Activated T-helper 1 cell treated with anti-CD3 and anti-CD28 coated beads, Interleukin-12 subunit alpha, Interleukin-12 subunit beta, Interleukin-2, Interleukin-4 antibody, amounts not matched to agents 30 ng/mL and 10 ng/mL and 1 ng/mL, durations not matched to agents 14 hours and 24 hours and 36 hours (primary cell): ENCODE results near the gene SHD. TPM values are rescaled to one million over a fixed set of nuclear protein-coding genes. Genes with fewer than 3 reads are reported as not detected.

Experiments
- DNase-seq: peaks from one replicate; pipeline ENCODE4 v3.0.0; 2021; ENCODE audit warnings: low spot score
- H3K27ac Mint-ChIP-seq: one replicate; pipeline ENCODE4 v1.8.0; 2021; ENCODE audit warnings: mild to moderate bottlenecking, mixed read lengths
- H3K27me3 Mint-ChIP-seq: one replicate; pipeline ENCODE4 v1.8.0; 2022; ENCODE audit warnings: mild to moderate bottlenecking, moderate library complexity, mixed read lengths; ENCODE audit not compliant: insufficient read depth
- H3K36me3 Mint-ChIP-seq: one replicate; pipeline ENCODE4 v1.8.0; 2021; ENCODE audit warnings: low read depth, mixed read lengths
- H3K4me1 Mint-ChIP-seq: one replicate; pipeline ENCODE4 v1.8.0; 2021; ENCODE audit warnings: low read depth, mixed read lengths
- H3K4me3 Mint-ChIP-seq: one replicate; pipeline ENCODE4 v1.8.0; 2021; ENCODE audit warnings: mild to moderate bottlenecking, moderate library complexity, mixed read lengths
- H3K9me3 Mint-ChIP-seq: one replicate; pipeline ENCODE4 v1.8.0; 2021; ENCODE audit warnings: mixed read lengths
- intact Hi-C: fragments of 100-400 bp; cut with micrococcal nuclease; formaldehyde crosslinking; loops from one replicate; pipeline ENCODE4 v1.15.1; 2024
- total RNA-seq: library from RNA; stranded (reverse); gene quantifications from 2 replicates; pipeline ENCODE4 v1.2.3, GENCODE V29; 2022

Gene SHD
- total RNA-seq, 1 donor from 2014 or later = not detected

GRCh38 chr19:4295972-4296771, 17.1 kb downstream of the SHD start:
- no peak for DNase-seq
- H3K4me3 Mint-ChIP-seq = no peak overlapping the region
- no peaks in the 10 kb centered on the region for H3K9me3 Mint-ChIP-seq
- H3K27me3 Mint-ChIP-seq = no peaks in the 10 kb centered on the region
- intact Hi-C loops = no loop called here
- no peaks in the 10 kb centered on the region for H3K36me3 Mint-ChIP-seq
- H3K4me1 Mint-ChIP-seq = peaks cover 18% of the 10 kb centered on the region
- no peak overlapping the region for H3K27ac Mint-ChIP-seq

- Mint-ChIP-seq H3K9me3 (no peaks in the 10 kb centered on the region), H3K36me3 (no peaks in the 10 kb centered on the region), H3K4me3 (no peak overlapping the region), H3K27ac (peak overlapping the region; percentile 73), H3K4me1 (peaks cover 36% of the 10 kb centered on the region), H3K27me3 (no peaks in the 10 kb centered on the region)
- intact Hi-C loops = no loop called here
- DNase-seq = peak; percentile 4
Measured at GRCh38 chr19:4297901-4298809, 19.1 kb downstream of the SHD start.

GRCh38 chr19:4298810-4299550, 19.9 kb downstream of the SHD start:
- Mint-ChIP-seq H3K27ac (peak overlapping the region; percentile 73), H3K4me3 (peak overlapping the region; percentile 46), H3K9me3 (no peaks in the 10 kb centered on the region), H3K4me1 (peaks cover 41% of the 10 kb centered on the region), H3K27me3 (no peaks in the 10 kb centered on the region), H3K36me3 (no peaks in the 10 kb centered on the region)
- no peak for DNase-seq
- intact Hi-C loops = no loop called here

GRCh38 chr19:4300589-4300988, 21.5 kb downstream of the SHD start:
- no peaks in the 10 kb centered on the region for H3K9me3 Mint-ChIP-seq
- peaks cover 45% of the 10 kb centered on the region for H3K4me1 Mint-ChIP-seq
- H3K27ac Mint-ChIP-seq = peak overlapping the region; percentile 41
- no peak for DNase-seq
- H3K36me3 Mint-ChIP-seq = no peaks in the 10 kb centered on the region
- intact Hi-C loops = loop anchor here (5.0 kb wide), 1 partner anchor 33 kb away; no protein-coding TSS in a partner anchor
- H3K27me3 Mint-ChIP-seq = no peaks in the 10 kb centered on the region
- peak overlapping the region; percentile 69 for H3K4me3 Mint-ChIP-seq

- H3K27me3 Mint-ChIP-seq = no peaks in the 10 kb centered on the region
- intact Hi-C loops = loop anchor here (5.0 kb wide), 1 partner anchor 34 kb away; no protein-coding TSS in a partner anchor
- H3K36me3 Mint-ChIP-seq = peaks cover 2% of the 10 kb centered on the region
- H3K4me3 Mint-ChIP-seq = peak overlapping the region; percentile 84
- no peak for DNase-seq
- no peaks in the 10 kb centered on the region for H3K9me3 Mint-ChIP-seq
- peak overlapping the region; percentile 86 for H3K27ac Mint-ChIP-seq
- peaks cover 45% of the 10 kb centered on the region for H3K4me1 Mint-ChIP-seq
Measured at GRCh38 chr19:4301590-4302242, 22.6 kb downstream of the SHD start.

GRCh38 chr19:4302243-4302640, 23.2 kb downstream of the SHD start, which contains the start of gene TMIGD2:
TMIGD2 (minus strand) TSS chr19:4302389; CDS start chr19:4302385, 4 bp downstream.
- no peak for DNase-seq
- Mint-ChIP-seq H3K27me3 (no peaks in the 10 kb centered on the region), H3K4me1 (peaks cover 45% of the 10 kb centered on the region), H3K4me3 (peak within 1 kb of the TSS; percentile 84), H3K36me3 (peaks cover 2% of the 10 kb centered on the region), H3K9me3 (no peaks in the 10 kb centered on the region), H3K27ac (peak within 1 kb of the TSS; percentile 86)
- intact Hi-C loops = loop anchor here (5.0 kb wide), 1 partner anchor 35 kb away; no protein-coding TSS in a partner anchor

- DNase-seq = no peak
- Mint-ChIP-seq H3K27ac (peak overlapping the region; percentile 70), H3K4me3 (peak overlapping the region; percentile 78)
Measured at GRCh38 chr19:4303819-4304537, 24.9 kb downstream of the SHD start.

GRCh38 chr19:4304538-4305256, 25.6 kb downstream of the SHD start, which contains the start of gene FSD1:
FSD1 (plus strand) TSS chr19:4304598; CDS start chr19:4304747, 149 bp downstream.
- Mint-ChIP-seq H3K27me3 (no peaks in the 10 kb centered on the region), H3K4me3 (peak within 1 kb of the TSS; percentile 81), H3K4me1 (peaks cover 31% of the 10 kb centered on the region), H3K27ac (peak within 1 kb of the TSS; percentile 70), H3K9me3 (no peaks in the 10 kb centered on the region), H3K36me3 (peaks cover 2% of the 10 kb centered on the region)
- DNase-seq = peak; percentile 76
- intact Hi-C loops = loop anchor here (1.0 to 5.0 kb wide), 4 partner anchors 24 to 58 kb away; partner anchors contain the start of gene YJU2

More at GRCh38 chr19:4303819-4304537, 24.9 kb downstream of the SHD start:
- H3K4me1 Mint-ChIP-seq = peaks cover 34% of the 10 kb centered on the region
- H3K9me3 Mint-ChIP-seq = no peaks in the 10 kb centered on the region
- H3K27me3 Mint-ChIP-seq = no peaks in the 10 kb centered on the region
- intact Hi-C loops = loop anchor here (1.0 to 5.0 kb wide), 4 partner anchors 24 to 57 kb away; partner anchors contain the start of gene YJU2
- peaks cover 2% of the 10 kb centered on the region for H3K36me3 Mint-ChIP-seq

- H3K27ac Mint-ChIP-seq = no peak overlapping the region
- no peaks in the 10 kb centered on the region for H3K9me3 Mint-ChIP-seq
- DNase-seq = no peak
- intact Hi-C loops = loop anchor here (2.0 kb wide), 1 partner anchor 58 kb away; the partner anchor contains the start of gene YJU2
- H3K27me3 Mint-ChIP-seq = no peaks in the 10 kb centered on the region
- peaks cover 2% of the 10 kb centered on the region for H3K36me3 Mint-ChIP-seq
- H3K4me1 Mint-ChIP-seq = peaks cover 31% of the 10 kb centered on the region
- peak overlapping the region; percentile 81 for H3K4me3 Mint-ChIP-seq
Measured at GRCh38 chr19:4305257-4305612, 26.2 kb downstream of the SHD start.

- no peaks in the 10 kb centered on the region for H3K9me3 Mint-ChIP-seq
- H3K27me3 Mint-ChIP-seq = no peaks in the 10 kb centered on the region
- peaks cover 2% of the 10 kb centered on the region for H3K36me3 Mint-ChIP-seq
- no peak for DNase-seq
- intact Hi-C loops = loop anchor here (2.0 kb wide), 1 partner anchor 59 kb away; the partner anchor contains the start of gene YJU2
- H3K4me1 Mint-ChIP-seq = peaks cover 28% of the 10 kb centered on the region
- H3K27ac Mint-ChIP-seq = no peak overlapping the region
- H3K4me3 Mint-ChIP-seq = peak overlapping the region; percentile 81
Measured at GRCh38 chr19:4305659-4306058, 26.6 kb downstream of the SHD start.
